HG03108 (cell line): Measurements from ENCODE around the gene COL4A2.

ENCODE experiments used
- ATAC-seq: cut with Tn5 transposase; IDR thresholded peaks from one replicate; pipeline ENCODE4 v1.9.1; 2021; ENCODE audit warnings: moderate library complexity; ENCODE audit not compliant: unreplicated experiment

Gene COL4A2

DNA sequence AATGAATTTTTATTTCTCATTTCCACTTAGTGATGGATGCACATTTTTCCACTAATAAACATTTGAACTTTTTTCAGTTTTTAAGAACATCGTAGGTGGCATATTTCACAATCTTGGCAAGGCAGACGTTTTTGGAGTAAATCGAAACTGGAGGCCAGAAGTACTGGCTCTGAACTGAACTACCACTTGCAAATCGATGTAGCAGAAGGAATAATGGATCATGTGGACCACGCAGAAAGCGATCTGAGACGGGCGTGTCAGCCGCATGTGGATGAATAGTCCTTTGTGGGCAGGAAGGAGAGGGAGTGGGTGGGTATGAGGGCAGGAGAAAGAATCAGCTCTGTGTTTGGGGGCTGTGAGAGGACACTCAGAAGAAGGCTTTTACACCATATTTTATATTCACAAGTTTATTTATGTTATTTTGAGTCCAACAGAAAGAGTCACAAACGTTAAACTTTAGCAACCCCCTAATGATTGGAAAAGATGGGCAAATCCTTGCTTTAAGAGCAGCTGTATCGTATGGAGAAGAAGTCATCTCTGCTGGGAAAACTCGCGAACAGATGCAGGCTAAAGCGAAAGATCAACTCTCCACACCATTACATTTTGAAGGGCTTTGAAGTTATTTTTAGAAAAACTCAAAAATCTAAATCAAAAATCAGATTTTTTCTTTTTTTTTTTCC is 90.5 kb downstream of the COL4A2 start:
- no peak for ATAC-seq

DNA sequence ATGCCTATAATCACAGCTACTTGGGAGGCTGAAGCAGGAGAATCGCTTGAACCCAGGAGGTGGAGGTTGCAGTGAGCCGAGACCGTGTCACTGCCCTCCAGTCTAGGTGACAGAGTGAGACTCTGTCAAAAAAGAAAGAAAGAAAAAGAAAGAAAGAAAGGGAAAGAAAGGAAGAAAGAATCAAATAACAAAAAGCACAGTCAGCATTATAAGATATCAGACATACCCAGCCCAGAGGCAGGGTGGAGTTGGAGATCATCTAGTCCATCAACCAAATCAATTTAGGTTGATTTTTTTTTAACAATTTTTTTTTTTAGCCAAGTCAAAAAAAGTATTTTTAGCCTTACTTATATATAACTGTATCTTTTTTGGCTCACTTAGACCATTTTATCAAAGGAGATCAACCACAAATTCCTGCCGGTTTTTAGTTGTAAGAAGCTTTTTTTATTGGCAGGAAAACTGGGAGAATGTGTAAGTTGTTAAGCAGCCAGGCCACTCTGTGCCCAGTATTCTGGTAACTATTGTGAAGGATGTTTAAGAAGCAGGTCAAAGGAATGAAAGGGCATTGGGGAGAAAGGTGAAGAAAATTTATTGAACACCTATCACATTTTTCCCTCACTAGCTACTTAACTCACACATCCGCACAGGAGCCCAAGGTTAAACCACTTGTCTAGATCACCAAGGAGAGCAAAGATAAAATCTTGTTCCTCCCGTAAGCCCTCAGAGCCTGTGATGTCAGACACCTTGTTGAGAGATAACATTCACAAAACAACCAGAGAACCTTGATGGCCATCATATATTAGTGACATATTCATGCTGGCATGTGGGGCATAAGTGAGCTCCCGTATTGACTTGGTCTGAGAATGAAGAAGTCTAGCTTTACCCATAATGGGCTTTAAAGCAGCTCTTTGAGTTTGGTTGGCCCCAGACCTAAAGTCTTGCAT is 91.8 kb downstream of the COL4A2 start:
- ATAC-seq: no peak

DNA sequence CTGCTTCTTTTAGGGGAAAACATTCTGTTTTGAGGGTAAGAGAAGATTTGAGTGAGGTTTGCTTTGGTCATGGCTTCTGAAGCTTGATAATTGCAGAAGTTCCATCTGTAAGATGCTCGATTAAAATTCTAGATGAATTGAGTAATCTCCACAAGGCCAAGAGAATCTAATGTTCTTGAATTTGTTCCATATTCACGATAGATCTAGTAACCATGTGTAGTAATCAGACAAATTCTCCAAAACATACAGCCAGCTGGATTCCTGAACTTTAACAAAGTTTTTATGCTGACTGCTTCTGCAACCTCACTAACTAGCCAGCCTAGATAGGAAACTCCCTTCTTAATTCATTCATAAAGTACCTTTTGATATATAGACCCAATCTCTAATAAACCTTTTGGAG is 92.7 kb downstream of the COL4A2 start:
- no peak for ATAC-seq

DNA sequence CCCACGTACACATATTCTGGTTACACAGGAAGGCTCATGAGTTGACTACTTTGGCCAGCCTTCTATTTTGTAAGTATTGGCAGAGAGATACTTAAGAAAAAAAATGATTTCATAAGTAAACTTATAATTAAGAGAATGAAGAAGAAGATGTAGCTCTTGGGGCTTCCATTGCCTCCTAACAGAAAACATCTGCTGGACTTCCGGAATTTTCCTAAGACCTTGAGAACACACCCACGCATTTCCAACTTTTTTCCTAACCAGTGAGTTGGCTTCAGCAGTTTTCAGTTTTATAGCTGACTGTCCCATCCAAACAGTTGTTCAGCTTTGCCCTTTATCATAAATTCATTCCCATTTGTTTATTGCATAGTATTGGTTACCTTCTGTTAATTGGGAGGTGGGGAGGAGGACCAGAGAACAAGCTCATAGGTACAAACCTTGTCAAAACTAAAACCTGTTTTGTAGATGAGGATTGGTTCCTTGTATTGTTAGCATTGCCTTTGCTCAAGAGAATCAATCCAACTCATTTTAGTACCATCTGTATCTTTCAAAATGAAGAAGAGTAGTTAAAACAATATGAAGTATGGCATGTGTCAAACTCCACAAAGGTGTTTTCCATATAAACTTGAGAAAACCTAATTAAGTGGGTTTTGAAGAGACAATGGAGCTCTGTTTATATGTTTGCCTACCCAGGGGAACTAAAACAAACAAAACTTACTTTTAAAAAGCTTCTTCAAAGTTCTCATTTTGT is 93.9 kb downstream of the COL4A2 start:
- ATAC-seq: no peak

DNA sequence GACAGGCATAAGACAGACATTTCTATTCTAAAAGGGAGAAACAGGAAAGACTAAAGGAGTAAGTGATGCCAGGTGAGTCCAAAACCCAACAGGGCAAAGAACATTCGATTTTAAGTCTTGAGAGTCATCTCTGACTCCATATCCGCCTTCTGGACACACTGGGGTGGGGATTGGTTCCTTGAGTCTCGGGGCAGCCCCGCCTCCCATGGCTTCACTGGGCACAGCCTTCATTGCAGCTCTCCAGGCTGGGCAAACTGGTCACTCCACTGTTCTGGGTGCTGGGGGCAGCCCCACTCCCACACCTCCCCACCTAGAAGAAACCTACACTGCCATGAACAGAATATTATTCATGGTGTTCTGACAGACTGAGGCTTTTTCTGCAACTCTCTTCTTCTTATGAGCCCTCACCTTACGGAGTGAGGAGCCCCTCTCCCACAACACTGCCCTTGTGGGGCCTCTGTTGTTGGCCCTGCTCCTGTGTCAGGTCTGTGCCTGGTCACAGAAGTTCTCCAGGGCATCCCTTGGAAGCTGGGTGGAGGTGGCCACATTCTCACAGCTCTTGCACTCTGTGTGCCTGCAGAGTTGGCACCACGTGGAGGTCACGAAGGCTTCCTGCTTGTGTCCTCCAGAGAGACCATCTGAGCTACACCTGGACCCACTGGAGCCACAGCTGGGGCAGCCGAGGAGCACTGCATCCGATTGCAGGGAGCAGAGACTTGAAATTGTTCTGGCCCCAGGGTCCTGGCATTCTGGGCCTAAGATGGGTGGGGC is 95.4 kb downstream of the COL4A2 start:
- no peak for ATAC-seq

DNA sequence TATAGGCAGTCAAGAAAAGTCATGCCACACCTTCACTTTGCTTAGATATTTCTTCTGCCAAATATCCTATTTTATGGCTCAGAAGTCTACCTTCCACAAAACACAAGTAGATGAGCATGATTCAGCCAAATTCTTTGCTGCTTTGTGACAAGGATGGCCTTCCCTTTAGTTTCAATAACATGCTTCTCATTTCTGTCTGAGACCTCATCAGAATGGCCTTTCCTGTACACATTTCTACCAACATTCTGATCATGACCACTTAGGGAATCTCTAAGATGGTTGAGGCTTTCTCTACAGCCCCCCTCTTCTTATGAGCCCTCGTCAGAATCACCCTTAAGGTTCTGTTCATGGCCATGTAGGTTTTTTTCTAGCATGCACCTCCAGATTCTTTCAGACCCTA is 96.2 kb downstream of the COL4A2 start:
- ATAC-seq: no peak

DNA sequence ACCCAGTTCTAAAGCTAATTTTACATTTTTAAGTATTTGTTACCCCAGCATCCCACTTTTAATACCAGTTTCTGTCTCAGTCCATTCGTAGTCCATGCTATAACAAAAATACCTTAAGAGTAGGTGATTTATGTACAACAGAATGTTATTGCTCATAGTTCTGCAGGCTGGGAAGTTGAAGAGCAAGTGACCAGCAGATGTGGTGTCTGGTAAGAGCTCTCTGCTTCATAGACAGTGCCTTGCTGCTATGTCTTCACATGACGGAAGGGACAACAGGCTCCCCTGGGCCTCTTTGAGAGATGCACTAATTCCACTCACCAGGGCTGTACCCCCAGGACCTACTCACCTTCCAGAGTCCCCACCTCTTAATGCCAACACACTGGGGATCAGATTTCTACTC is 96.6 kb downstream of the COL4A2 start:
- ATAC-seq: no peak

DNA sequence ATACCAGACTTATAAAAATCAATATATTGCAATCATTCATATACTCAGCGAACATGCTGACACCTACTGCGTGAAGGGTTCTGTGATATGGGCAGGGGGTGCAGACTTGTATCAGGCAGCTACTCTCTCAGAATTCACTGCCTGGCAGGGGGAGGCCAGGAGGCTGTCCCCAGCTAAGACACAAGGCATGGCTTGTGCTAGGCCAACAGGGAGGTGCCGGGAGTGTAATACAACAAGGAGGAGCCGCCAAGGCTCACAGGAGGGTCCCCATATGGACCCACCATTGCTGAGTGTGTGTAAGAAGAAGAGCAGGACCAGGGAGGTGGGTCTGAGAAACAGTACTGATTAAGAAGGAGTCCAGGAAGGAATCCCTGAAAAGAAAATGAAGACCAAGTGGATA is 97.2 kb downstream of the COL4A2 start:
- no peak for ATAC-seq

DNA sequence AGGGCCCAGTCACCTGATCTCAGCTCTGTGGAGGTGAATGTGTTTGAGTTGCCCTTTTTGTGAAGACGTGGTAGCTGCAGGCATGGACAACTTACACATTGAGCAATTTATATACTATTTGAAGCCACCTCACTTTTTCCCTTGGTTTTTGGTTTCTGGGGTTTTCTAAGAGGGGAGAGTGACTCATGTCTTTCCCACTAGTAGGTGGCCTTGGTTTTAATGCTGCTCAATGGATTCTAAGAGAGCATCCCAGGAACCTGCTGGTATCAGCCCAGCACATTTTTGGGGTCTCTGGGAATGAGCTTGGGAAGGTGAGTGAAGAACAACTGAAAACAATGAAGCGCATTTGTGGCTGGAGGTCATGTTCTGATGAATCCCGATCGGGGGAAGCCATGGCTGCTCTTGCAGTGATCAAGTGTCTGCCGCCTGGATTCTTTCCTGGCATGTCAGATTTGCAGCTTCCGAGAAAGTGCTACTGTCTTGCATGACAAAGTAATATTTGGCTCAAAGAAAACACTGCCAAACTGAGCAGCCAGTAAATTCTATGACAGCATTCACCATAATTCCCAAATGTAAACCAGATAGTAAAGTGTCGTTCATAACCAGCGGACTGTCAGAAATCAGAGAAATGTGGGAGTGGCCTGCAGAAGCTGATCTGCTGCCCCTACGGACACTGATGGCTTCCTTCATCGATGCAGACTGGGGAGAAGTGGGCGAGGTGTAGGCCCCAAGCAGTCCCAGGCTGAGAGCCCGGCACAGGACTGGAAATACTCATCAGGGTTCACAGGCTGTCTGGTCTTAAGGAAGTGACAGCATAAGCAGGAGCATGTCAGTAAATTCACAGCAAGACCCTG is 98.7 kb downstream of the COL4A2 start:
- no peak for ATAC-seq

DNA sequence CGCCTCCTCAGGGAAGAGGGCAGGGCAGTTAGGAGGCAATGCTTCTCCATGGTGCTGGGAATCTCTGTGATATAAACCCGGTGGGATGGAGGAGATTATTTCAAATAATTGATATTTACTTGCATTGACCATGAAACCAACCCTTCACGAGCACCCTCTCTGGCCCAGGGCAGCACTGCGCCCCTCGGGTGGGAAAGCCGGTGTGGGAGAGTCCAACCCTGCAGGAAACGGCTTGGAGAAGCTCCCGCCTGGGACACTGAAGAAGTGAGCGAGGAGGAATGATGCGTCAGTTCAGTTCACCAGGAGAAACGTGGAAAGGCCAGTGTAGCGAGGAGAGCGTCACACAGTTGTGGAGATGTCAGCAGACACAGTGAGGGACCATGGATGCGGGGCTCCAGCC is 99.9 kb downstream of the COL4A2 start:
- no peak for ATAC-seq

DNA sequence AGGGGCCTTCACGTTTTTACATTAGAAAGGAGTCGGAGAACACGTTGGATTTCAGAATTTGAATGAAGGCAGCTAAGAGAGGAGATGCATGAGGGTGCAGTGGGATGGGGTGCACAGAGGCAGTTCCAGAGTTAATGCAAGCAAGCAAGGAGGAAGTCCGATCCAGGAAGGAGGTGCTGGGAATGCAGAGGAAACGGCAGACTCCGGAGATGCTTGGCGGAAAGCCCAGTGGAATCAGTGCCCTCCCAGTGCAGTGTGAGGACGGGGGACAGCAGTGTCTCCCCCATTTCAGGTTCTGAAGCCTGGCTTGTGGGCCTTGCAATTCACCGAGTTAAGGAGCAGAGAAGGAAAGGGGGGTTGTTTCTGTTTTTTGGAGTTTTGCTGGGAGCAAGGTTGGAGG is 100.4 kb downstream of the COL4A2 start:
- ATAC-seq: no peak

DNA sequence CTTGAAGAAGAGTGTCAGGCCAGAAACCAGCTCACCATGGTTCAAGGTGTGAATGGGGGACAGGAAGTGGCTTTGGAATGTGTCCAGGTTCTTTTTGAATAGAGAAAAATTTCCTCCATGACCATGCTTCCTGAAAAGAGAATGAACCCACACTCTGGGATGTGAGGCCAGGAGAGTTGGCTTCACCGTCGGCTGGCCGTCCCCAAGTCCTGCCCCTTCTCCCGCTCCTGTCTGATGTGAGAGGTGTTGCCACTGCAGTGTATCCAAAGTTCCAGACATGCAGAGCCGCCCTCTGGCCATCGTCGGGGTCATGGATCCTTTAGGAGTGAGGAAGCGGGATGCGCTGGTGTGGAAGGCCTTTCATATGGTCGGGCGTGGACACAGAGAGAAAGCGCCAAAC is 101.2 kb downstream of the COL4A2 start:
- ATAC-seq: no peak

DNA sequence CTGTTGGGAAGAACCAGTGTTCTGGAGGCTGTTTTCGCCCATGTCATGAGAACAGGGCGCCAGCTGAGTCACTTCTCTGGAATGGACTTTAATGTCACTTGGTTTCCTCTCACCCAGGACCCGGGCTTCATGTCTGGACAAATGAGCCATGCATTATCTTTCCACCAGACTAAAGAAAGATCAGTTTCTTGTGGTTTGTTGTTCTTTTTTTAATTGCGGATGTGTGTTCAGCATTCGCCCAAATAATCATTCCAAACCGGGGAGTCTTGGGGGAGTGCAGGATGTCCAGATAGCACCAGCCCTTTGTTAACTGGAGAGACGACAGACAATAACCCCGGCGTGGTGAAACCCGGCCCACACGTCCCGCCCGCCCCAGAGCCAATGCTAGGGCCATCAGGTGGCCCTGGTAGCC is 102.5 kb downstream of the COL4A2 start:
- ATAC-seq: no peak

DNA sequence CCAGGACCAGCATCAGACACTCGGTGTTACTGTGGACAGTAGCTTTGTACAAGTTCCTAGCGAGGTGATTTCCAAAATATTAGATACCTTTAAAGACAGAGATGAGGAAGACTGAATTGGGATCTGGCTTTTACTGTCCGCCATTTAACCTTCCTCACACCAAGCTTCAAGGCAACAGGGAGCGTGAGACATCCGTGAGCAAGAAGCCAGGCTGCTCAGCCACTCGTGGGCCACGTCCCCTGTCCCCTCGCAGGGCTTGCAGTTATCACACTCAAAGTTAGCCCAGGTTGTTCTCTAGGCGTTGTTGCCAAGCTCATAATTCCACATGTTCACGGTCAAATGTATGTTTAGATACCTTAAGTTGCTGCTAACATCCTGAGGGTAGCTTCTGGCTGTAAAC is 102.9 kb downstream of the COL4A2 start:
- ATAC-seq: no peak

DNA sequence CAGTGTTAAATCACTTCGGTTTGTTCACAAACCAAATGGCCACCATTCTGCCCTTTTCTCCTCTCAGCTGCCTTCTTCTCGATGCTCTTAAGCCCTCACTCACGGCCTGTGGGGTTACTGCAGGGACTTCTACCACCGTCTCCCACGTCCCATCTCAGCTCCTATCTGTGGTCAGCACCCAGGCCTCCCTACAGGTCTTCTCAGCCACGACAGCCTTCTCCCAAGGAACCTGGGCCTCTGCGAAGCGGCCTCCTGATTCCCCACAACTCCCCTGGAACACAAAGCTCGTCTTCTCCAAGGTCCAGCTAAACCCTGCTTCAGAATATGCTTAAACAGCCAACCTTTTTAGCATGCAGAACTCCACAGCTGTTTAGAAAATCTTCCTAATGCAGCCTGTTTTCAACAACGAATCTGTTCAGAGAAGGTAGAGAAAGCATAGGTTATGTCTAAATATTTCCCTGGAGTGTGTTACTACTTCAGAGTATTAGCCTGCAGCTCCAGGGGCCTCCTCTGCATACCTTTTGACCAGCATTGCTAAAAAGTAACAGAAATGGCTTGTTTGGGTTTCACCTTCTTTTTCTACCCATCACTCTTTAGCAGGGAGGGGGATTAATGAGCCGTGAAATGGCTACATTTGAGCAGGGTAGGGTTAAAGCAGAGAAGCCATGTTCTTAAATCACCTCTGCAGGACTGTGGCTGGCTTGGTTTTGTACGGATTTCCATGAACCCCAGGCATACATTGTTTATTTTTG is 104.0 kb downstream of the COL4A2 start:
- ATAC-seq: no peak

DNA sequence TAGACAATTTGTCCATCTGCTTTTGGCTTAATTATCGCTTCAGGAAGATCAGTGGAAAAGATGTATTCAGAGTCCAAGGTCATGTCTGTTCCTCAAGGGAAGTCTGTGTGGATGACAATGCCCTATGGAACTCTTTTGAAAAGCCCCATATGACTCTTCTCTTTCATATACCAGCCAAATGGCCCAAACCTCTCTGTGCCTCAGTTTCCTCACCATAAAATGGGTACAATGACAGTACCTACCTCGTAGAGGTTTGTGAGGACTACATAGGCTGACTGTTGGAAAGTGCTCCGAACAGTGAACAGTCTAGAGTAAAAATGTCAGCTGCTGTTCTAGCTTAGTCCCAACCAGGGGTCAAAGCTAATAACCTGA is 104.6 kb downstream of the COL4A2 start:
- ATAC-seq: peak; percentile 7

DNA sequence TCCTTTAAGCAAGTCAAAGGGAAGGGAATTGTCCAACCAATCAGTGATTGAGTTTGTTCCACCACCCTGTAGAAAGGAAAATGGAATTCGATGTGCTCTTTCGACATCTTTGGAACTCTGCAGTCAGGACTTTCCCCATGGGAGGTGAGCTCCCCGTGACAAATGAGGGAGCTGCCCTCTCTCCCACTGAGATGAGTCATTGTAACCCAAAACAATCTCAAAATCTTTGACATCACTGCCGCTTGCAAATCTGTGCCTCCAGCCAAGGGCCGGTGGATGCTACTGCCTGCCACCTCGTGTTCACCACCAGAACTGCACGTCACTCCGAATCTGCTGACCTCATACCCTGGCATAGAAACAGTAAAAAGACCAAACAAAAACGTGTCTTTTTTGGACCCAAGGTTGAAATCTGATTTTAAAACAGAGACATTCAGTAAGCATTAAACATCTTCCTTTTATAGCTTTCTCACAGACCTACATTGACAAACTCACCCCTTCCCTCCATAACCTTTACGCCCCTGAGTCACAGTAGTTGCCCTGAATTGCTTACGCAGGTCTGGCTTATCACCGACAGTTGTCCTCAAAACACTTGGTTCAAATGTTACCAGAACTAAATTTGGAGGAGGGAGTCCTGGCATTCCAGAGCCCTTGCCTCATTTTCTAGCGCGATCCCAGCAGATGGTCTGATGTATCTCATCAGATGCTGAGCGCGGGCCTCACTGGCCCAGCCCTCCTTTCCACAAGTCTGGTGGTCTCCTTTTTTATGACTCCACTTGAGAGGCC is 105.2 kb downstream of the COL4A2 start:
- ATAC-seq: peak; percentile 78

DNA sequence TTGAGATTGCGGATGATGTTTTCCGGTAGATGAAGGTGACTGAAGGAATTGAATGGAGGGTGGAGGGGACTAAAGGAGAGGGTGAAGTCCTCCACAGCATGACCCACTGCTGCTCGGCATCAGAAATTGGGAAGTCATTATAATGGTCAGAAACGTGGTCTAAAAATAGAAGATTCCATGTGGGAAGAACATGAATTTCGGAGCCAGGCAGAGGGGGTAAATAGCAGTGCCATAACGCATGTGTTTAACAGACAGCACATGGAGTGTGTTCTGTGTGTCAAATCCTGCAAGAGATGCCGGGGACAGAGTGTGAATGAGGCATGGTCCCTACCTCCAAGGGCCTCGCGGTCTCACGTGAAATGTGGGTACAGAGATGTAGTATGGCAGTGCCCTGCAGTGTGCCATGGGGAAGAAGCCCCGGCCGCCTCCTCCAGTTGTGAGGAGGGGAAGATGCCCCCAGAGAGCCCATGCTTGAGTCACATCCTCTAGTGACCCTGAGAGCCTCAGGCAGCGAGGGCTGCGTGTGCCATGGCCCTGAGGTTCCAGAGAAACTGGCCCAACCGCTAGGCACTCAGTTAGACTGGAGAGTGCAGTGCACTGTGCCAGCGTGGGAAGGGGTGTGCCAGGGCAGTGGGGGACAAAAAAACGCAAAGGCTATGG is 106.1 kb downstream of the COL4A2 start:
- no peak for ATAC-seq
